GM10266 (cell line): Measurements from ENCODE around the gene MTERF4.
"Not testable (repeated sequence)": the region's sequence is repeated elsewhere in the genome, so short reads cannot be mapped to it uniquely, and the experiment has no call there.

Experiments
- DNase-seq: peaks from one replicate; pipeline ENCODE4 v3.0.0; 2012; ENCODE audit errors: extremely low spot score
- CTCF ChIP-seq: IDR thresholded peaks from 2 replicates; pipeline ENCODE4 v1.5.1; 2012; ENCODE audit warnings: mild to moderate bottlenecking, low read depth; ENCODE audit not compliant: control insufficient read depth, insufficient read depth; ENCODE audit errors: missing control alignments

MTERF4 gene

GRCh38 chr2:241110607-241111439 lies 8.7 kb upstream of the MTERF4 start:
- peak; percentile 63 for DNase-seq
- no peak for TF ChIP-seq CTCF

- no peak for TF ChIP-seq CTCF
- no peak for DNase-seq
These were observed 8.1 kb upstream of the MTERF4 start for GRCh38 chr2:241110089-241110606.

GRCh38 chr2:241109210-241110088 lies 7.4 kb upstream of the MTERF4 start:
- TF ChIP-seq CTCF: no peak
- DNase-seq: no peak

GRCh38 chr2:241108271-241109209 lies 6.5 kb upstream of the MTERF4 start:
- no peak for TF ChIP-seq CTCF
- no peak for DNase-seq

GRCh38 chr2:241107031-241107783 lies 5.1 kb upstream of the MTERF4 start:
- no peak for DNase-seq
- no peak for TF ChIP-seq CTCF

GRCh38 chr2:241105641-241106040 lies 3.6 kb upstream of the MTERF4 start:
- no peak for DNase-seq
- no peak for TF ChIP-seq CTCF

- not testable (repeated sequence) for DNase-seq
These were observed 2.5 kb upstream of the MTERF4 start for GRCh38 chr2:241104611-241105010.
